NCI-H748 treated with DMSO at 0.1 percent for 48 hours (cell line): ENCODE results near the gene SIPA1L3.

Experiments used
- DNase-seq: peaks from one replicate; lab custom pipeline; 2025; lab: John Stamatoyannopoulos, UW

SIPA1L3 gene

DNA sequence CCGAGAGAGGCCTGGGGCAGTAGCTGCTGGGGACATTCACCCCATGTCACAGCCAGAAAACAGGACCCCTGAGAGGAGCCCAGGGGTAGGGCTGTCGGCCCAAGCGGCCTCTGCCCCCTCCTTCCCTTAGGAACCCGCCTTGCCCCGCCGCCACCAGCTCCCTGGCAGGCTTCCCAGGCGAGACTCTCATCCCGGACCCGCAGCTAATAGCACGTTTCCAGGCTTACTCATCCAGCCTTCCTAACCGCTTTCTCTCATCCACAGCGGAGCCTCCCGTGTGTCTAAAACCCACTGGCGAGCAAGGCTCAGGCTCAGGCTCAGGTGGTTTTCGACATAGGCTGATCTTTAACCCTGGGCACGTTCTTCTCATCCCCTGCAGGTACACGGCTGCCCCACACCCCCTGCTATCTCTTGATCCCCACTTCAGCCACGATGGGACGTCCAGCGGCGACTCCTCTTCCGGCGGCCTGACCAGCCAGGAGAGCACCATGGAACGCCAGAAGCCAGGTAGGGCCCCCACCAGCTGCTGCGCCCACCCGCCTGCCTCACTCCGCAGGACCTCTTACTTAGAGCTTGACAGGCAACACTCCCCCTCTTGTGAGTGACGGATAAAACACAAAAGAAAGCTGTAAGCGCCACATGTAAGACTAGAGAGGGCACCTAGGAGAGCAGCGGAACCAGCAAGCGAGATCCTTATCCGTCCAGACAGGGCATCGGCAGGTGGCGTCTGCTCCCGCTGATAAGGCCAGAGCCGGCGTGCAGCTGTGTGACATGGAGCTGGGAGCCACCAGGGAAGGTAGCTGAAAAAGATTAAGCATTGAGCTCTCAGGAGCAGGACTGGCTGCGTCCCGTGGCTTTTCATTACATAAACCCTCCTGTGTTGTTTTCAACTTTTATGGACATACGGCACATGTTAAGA is 245.7 kb downstream of the SIPA1L3 start:
- DNase-seq = no peak

GRCh38 chr19:38155453-38155852 is 248.4 kb downstream of the SIPA1L3 start:
- no peak for DNase-seq

- DNase-seq = no peak
These were observed 251.7 kb downstream of the SIPA1L3 start for GRCh38 chr19:38158730-38159129.

DNA sequence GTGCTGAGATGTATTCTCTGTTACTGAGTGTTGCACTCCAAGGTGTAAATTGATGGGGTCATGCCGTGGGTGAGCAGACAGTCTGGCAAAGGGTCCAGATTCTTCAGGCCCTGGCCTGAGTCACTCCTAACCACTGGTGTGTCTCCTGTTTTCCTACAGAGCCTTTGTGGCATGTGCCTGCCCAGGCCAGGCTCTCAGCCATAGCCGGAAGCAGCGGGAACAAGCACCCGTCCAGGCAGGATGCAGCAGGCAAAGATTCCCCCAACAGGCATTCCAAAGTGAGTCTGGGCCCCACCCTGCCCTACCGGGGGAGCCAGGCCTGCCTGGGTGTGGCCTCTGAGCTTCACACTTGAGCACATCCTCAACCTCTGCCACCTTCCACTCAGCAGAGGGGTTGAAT is 255.1 kb downstream of the SIPA1L3 start:
- no peak for DNase-seq

DNA sequence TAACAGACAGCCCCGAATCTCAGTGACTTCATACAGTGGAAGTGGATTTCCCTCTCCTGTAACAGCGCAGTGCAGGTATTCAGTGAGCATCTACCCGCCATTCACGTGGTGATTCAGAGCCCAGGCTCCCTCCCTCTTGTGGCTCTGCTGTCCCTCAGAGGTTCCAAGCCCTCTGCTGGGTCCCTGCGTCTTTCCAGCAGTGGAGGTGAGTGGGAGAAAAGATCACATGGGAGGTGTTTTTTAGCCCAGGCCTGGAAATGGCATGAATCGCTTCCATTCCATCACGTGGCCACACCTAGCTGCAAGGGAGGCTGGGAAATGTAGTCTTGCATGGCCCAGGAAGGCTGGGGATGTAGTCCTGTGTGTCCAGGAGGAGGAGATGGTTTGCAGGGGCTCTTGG is 255.6 kb downstream of the SIPA1L3 start:
- DNase-seq = no peak

GRCh38 chr19:38163419-38164290 is 256.6 kb downstream of the SIPA1L3 start:
- no peak for DNase-seq

DNA sequence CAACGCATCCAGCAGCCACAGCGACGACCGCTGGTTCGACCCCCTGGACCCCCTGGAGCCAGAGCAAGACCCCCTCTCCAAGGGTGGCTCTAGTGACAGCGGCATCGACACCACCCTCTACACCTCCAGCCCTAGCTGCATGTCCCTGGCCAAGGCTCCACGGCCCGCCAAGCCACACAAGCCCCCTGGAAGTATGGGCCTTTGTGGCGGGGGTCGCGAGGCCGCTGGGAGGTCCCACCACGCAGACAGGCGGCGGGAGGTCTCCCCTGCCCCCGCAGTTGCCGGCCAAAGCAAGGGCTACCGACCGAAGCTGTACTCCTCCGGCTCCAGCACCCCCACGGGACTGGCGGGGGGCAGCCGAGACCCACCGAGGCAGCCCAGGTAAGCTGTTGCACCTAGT is 257.5 kb downstream of the SIPA1L3 start:
- no peak for DNase-seq

DNA sequence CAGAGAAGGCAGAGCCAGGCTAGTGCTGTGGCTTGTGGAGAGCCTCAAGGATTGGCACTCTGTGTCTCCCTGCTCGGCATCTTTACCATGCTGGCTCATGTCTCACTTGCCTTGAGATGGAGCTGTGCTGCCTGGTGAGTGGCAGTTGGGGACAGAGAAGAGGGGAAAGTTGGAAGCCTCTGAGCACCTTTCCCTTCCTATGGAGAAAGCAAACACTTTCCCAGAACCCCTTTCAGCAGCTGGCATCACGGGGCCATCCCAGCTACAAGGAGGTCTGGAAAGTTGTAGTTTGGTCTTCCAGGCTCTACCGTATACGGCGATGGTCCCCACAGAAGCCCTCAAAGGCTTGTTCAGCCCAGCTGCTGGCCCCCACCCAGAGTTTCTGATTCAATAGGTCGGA is 258.3 kb downstream of the SIPA1L3 start:
- no peak for DNase-seq

- no peak for DNase-seq
These were observed 261.6 kb downstream of the SIPA1L3 start for GRCh38 chr19:38168637-38169036.

DNA sequence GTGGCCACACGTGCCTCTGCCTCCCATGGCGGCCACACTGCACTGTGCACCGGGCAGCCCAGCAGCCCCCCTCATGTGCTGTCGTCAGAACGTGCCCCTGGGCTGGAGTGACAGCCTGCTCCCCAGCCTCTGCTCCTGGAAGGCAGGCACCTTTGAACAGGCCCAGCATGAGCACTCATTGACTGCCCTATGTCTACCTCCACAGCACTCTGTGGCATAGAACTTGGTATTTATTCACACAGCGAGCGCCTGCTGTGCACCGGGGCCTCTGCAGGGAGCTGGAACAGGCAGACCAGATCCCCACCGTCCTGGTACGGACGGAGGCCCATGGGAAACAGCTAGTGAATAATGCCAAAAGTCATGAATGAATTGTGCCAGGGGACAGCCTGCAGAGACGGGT is 263.3 kb downstream of the SIPA1L3 start:
- DNase-seq = no peak

GRCh38 chr19:38172001-38172400 is 265.0 kb downstream of the SIPA1L3 start:
- DNase-seq = no peak

GRCh38 chr19:38173291-38174041 is 266.5 kb downstream of the SIPA1L3 start:
- no peak for DNase-seq

GRCh38 chr19:38175422-38175821 is 268.4 kb downstream of the SIPA1L3 start:
- DNase-seq = no peak

DNA sequence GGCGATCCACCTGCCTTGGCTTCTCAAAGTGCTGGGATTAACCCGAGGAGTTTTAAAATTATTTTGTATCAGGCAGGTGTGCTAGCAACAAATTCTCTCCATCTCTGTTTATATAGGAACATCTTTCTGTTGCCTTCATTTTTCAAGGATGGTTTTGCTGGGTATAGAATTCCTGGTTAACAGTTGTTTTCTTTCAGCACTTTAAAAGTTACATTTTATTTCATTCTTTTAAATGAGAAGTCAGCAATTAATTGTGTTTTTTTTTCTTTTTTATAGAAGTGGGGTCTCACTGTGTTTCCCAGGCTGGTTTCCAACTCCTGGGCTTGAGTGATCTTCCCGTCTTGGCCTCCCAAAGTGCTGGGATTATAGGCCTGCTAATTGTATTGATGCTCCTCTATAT is 273.1 kb downstream of the SIPA1L3 start:
- no peak for DNase-seq

GRCh38 chr19:38182536-38183210 is 275.7 kb downstream of the SIPA1L3 start:
- DNase-seq = no peak

DNA sequence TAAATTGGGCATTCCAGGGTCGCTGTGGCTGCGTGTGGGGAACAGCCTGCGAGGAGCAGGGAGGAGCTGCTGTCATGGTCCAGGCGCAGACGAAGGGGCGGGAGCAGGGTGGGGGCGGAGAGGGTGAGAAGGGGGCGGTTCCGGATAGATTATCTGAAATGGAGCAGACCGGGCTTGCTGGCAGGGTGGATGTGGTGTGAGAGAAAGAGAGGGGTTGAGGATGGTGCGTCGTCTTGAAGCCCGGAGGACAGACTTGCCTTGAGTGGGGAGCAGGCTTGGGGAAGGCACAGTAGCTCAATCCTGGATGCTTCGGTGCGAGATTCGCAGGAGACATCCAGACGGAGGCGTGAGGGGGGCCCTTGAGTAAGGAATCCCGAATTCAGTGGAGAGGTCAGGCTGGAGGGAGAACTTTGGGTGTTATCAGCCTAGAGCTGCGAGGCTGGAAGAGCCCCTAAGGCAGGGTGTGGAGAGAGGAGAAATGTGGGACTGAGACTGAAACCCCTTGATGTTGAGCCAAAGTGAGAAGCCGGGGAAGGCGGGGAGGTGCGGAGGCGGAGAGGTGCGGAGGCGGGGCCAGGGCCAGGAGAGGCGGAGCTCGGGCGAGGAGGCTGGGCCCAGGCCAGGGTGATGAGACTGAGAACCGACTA is 276.4 kb downstream of the SIPA1L3 start:
- DNase-seq = no peak

GRCh38 chr19:38184815-38185214 is 277.8 kb downstream of the SIPA1L3 start:
- DNase-seq = no peak

GRCh38 chr19:38185562-38185961 is 278.6 kb downstream of the SIPA1L3 start:
- DNase-seq = no peak

DNA sequence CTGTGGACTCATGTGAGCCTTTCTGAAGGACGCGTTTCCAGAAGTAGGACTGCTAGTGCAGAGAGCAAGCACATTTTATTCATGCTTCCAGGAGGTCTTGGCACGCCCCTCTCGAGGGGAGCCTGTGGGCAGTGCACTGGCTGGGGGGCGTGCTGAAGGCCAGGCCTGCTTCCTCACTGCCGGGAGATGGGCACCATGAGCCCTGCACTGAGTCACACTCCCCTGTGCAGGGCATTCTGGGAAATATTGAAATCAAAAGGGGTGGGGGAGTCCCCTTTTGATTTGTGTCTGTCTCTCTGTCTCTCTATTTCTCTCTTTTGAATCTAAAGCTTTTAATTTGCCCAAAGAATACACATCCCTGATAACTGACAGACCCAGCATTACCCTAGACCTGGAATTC is 283.1 kb downstream of the SIPA1L3 start:
- DNase-seq = no peak

GRCh38 chr19:38190793-38191192 is 283.8 kb downstream of the SIPA1L3 start:
- DNase-seq = no peak

GRCh38 chr19:38191747-38192146 is 284.7 kb downstream of the SIPA1L3 start:
- no peak for DNase-seq
